HG02840 (cell line): ENCODE results near the gene PI4K2A.
"Not testable (repeated sequence)": the region's sequence is repeated elsewhere in the genome, so short reads cannot be mapped to it uniquely, and the experiment has no call there.

Source experiments
- ATAC-seq: cut with Tn5 transposase; IDR thresholded peaks from one replicate; pipeline ENCODE4 v1.9.1; 2021; ENCODE audit warnings: mild to moderate bottlenecking, moderate library complexity, moderate number of reproducible peaks; ENCODE audit not compliant: unreplicated experiment, low FRiP score

PI4K2A gene

GRCh38 chr10:97667463-97667862 lies 27.0 kb downstream of the PI4K2A start:
- ATAC-seq: no peak

- no peak for ATAC-seq
Measured at GRCh38 chr10:97669571-97669970, 29.1 kb downstream of the PI4K2A start.

- no peak for ATAC-seq
Measured at GRCh38 chr10:97673736-97674525, 33.5 kb downstream of the PI4K2A start.

- no peak for ATAC-seq
Measured at GRCh38 chr10:97675222-97675621, 34.8 kb downstream of the PI4K2A start.

GRCh38 chr10:97676770-97677581 lies 36.5 kb downstream of the PI4K2A start:
- ATAC-seq: no peak

GRCh38 chr10:97679594-97679993 lies 39.1 kb downstream of the PI4K2A start:
- ATAC-seq: no peak

- no peak for ATAC-seq
Measured at GRCh38 chr10:97682042-97682441, 41.6 kb downstream of the PI4K2A start.

GRCh38 chr10:97683556-97684367 lies 43.3 kb downstream of the PI4K2A start:
- no peak for ATAC-seq

- not testable (repeated sequence) for ATAC-seq
Measured at GRCh38 chr10:97684368-97684713, 43.9 kb downstream of the PI4K2A start.

GRCh38 chr10:97684866-97685394 lies 44.5 kb downstream of the PI4K2A start:
- ATAC-seq: no peak

GRCh38 chr10:97685395-97685958 lies 45.0 kb downstream of the PI4K2A start:
- ATAC-seq: no peak

GRCh38 chr10:97686301-97686961 lies 46.0 kb downstream of the PI4K2A start:
- ATAC-seq: no peak

- ATAC-seq: peak; percentile 91
Measured at GRCh38 chr10:97686962-97687784, 46.7 kb downstream of the PI4K2A start, which contains the start of gene AVPI1. TSS of gene AVPI1 (minus strand) at chr10:97687241. CDS start at chr10:97679905, 7,336 bp downstream.

GRCh38 chr10:97687785-97688781 lies 47.6 kb downstream of the PI4K2A start:
- no peak for ATAC-seq

GRCh38 chr10:97689559-97690020 lies 49.1 kb downstream of the PI4K2A start:
- no peak for ATAC-seq

GRCh38 chr10:97690133-97690532 lies 49.7 kb downstream of the PI4K2A start:
- no peak for ATAC-seq

GRCh38 chr10:97698072-97698655 lies 57.7 kb downstream of the PI4K2A start:
- ATAC-seq: not testable (repeated sequence)
